ENCODE measurements around the gene NFE2L1.
A peak's percentile ranks its signal among the peaks of the same experiment; 100 is the strongest.
"Not testable (repeated sequence)": the region's sequence is repeated elsewhere in the genome, so short reads cannot be mapped to it uniquely, and the experiment has no call there.

The NFE2L1 gene

DNA sequence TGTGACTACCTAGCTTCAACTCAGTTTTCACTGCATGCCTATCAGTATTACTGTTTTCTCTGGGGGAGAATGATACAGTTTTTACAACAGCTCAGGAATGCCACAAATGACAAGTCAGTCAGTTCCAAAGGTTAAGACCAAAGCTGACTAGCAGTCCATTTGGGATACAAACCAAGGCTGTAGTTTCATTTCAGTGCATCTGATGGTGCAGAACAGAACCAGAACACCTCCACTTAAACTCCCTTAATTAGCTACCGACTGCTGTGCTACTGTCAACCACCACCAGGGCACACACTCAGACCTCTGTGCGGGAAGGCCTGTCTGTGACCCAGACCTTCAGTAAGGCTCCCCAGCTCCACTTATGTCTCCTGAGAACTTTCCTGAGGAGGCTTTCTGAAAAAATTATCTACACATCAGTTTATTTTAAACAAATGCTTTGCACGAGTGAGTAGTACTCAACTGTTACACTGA lies 20.4 kb downstream of the NFE2L1 start:
- TF ChIP-seq, protein P1, sequence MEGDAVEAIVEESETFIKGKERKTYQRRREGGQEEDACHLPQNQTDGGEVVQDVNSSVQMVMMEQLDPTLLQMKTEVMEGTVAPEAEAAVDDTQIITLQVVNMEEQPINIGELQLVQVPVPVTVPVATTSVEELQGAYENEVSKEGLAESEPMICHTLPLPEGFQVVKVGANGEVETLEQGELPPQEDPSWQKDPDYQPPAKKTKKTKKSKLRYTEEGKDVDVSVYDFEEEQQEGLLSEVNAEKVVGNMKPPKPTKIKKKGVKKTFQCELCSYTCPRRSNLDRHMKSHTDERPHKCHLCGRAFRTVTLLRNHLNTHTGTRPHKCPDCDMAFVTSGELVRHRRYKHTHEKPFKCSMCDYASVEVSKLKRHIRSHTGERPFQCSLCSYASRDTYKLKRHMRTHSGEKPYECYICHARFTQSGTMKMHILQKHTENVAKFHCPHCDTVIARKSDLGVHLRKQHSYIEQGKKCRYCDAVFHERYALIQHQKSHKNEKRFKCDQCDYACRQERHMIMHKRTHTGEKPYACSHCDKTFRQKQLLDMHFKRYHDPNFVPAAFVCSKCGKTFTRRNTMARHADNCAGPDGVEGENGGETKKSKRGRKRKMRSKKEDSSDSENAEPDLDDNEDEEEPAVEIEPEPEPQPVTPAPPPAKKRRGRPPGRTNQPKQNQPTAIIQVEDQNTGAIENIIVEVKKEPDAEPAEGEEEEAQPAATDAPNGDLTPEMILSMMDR (IDR thresholded peaks at IDR 0.05; ENCODE audit: low read depth, low read length, missing control alignments) = peak; percentile 61
- DNase-seq (ENCODE audit: low read depth) = no peak
- H3K4me3 ChIP-seq (ENCODE audit: low read depth, low read length) = no peak overlapping the region

DNA sequence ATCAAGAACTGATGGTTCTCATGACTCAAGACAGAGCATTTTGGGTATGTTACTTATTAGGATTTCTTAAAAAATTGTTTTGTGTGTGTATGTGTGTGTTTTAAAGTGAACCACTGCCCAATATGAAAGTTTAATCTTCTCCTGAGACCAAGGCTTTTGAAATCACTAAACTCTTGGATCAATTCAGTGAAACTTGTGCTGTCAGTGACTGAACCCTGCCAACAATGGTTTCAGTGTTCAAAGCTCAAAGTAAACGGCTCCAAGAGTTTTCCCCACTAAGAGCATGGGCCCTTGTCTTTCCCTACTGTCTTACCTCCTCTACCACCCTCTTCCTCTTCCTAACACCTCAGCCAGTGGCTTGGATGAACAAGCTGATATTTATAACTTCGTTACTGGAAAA lies 22.0 kb downstream of the NFE2L1 start:
- no peak for DNase-seq (ENCODE audit: low read depth)
- H3K4me3 ChIP-seq (ENCODE audit: low read depth, low read length) = no peak overlapping the region
- TF ChIP-seq, protein P1 (IDR thresholded peaks at IDR 0.05; ENCODE audit: low read depth, low read length, missing control alignments) = no peak

DNA sequence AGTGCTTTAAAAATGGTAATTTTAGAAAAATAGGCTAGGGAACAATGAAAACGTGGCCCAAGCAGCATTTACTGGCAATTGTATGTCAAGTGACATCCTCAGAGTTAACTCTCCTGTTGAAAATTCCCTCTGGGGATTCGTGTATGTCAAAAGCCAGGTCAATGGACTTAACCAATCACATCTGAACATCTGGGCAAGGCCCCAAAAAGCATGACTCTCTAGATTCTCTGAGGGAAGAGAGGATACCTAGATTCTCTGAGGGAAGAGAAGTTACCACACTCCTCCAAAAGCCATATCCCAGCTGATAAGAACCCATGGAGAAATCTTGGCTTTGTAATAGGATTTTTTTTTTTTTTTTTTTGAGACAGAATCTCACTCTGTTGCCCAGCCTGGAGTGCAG lies 23.5 kb downstream of the NFE2L1 start:
- TF ChIP-seq, protein P1 (IDR thresholded peaks at IDR 0.05; ENCODE audit: low read depth, low read length, missing control alignments) = no peak
- DNase-seq (ENCODE audit: low read depth) = no peak
- no peak overlapping the region for H3K4me3 ChIP-seq (ENCODE audit: low read depth, low read length)

DNA sequence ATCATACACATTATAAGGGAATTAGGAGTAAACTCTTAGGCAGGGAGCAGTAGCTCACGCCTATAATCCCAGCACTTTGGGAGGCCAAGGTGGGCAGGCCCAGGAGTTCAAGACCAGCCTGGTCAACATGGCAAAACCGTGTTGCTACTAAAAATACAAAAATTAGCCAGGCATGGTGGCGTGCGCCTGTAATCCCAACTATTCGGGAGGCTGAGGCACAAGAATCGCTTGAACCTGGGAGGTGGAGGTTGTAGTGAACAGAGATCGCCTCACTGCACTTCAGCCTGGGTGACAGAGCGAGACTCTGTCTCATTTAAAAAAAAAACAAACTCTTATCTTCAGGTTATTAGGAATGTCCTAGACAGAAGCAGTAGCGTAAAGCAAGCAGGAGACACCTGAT lies 24.7 kb downstream of the NFE2L1 start:
- not testable (repeated sequence) for DNase-seq (ENCODE audit: low read depth)

DNA sequence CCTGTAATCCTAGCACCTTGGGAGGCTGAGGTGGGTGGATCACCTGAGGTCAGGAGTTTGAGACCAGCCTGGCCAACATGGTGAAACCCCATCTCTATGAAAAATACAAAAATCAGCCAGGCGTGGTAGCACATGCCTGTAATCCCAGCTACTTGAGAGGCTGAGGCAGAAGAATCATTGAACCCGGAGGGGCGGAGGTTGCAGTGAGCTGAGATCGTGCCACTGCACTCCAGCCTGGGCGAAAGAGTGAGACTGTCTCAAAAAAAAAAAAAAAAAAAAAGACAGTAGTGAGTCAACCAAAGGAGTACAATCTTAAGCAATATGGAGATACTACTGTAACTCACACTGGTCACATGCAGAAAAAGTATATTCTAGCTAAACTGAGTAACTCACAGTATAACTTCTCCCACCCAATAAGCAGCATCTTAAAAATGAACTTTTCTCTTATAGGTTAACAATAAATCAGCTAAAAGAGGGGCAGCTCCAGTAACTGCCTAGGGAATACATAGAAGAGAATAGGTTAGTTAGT lies 25.5 kb downstream of the NFE2L1 start:
- H3K4me3 ChIP-seq (ENCODE audit: low read depth, low read length); DNase-seq (ENCODE audit: low read depth): not testable (repeated sequence)

More for the DNA sequence above, 24.7 kb downstream of the NFE2L1 start:
- not testable (repeated sequence) for H3K4me3 ChIP-seq (ENCODE audit: low read depth, low read length)

DNA sequence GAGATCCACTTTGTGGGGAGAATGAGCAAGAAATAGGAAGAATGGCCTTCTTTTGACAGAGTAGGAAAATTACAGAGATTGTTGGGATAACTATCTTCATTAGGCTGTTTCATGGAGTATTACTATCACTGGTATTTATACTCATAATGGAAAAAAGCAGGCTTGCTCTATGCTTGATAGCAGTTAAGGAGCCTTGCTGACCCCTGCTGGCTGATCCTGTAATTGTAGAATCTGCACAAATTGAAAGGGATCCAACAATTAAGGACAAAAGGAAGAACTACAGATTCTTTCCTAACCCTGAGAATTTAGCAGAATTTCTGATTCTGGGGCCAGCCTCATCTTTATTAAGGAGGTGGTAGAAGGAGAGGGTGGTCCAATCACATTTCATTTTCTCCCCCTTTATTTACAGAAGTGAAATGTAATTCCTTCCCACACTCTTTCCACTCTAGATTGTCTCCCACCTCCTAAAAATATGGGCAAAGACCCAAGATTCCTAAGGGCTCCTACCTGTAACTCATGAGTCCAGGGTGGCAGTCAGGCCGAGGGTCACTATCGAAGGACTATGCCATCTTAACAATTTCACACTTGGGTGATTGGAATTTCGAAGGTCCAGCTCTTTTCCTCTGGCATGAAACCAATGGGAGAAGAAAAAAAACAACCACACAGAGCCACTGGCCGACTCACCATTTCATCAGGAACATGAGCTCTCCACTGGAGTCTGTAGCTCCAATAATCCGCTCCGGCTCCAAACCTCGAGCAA lies 26.3 kb downstream of the NFE2L1 start:
- DNase-seq (ENCODE audit: low read depth) = no peak
- H3K4me3 ChIP-seq (ENCODE audit: low read depth, low read length) = no peak overlapping the region
- TF ChIP-seq, protein P1 (IDR thresholded peaks at IDR 0.05; ENCODE audit: low read depth, low read length, missing control alignments) = peak; percentile 70

DNA sequence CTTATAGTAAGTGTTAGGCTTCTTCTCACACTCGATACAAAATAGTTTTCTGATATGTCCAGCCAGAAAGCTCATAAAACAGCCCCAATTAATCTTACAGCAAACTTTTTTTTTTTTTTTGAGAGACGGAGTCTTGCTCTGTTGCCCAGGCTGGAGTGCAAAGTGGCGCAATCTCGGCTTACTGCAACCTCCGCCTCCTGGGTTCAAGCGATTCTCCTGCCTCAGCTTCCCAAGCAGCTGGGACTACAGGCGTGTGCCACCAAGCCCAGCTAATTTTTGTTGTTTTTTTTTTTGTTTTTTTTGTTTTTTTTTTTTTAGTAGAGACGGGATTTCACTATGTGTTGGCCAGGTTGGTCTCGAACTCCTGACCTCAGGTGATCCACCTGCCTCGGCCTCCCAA lies 29.0 kb downstream of the NFE2L1 start:
- DNase-seq (ENCODE audit: low read depth); H3K4me3 ChIP-seq (ENCODE audit: low read depth, low read length): not testable (repeated sequence)

DNA sequence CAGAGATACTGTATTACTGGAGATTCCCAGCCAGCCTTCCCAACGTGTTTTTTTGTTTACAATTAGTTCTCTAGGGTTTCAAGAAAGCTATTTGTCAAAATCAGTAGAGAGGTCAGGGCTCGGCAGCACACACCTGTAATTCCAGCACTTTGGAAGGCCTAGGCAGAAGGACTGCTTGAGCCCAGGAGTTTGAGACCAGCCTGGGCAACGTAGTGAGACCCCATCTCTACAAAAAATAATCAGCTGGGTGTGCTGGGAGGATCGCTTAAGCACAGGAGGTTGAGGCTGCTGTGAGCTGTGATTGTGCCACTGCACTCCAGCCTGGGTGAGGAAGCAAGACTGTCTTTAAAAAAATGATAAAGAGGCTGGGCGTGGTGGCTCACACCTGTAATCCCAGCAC lies 33.7 kb downstream of the NFE2L1 start:
- no peak overlapping the region for H3K4me3 ChIP-seq (ENCODE audit: low read depth, low read length)
- no peak for DNase-seq (ENCODE audit: low read depth)
- TF ChIP-seq, protein P1 (IDR thresholded peaks at IDR 0.05; ENCODE audit: low read depth, low read length, missing control alignments) = no peak

Measured in GM12864 (cell line).